ENCODE data around the gene DERL3.

Gene DERL3

GRCh38 chr22:23827351-23827995, 11.3 kb downstream of the DERL3 start:
- Histone ChIP-seq H3K36me3 (ENCODE audit: insufficient read depth, low read length) (peaks cover 63% of the 10 kb centered on the region), H3K4me1 (ENCODE audit: insufficient read depth, low read length) (no peaks in the 10 kb centered on the region), H3K4me3 (ENCODE audit: low read depth in 1 of 2, low read length in 2 of 2) (no peak overlapping the region), H3K27me3 (ENCODE audit: control insufficient read depth in 1 of 2, insufficient read depth in 2 of 2, low read length in 2 of 2) (no peaks in the 10 kb centered on the region), H3K27ac (ENCODE audit: low read depth, low read length) (no peak overlapping the region), H3K9ac (ENCODE audit: low read length) (no peak overlapping the region), H3K9me3 (ENCODE audit: low read length) (no peaks in the 10 kb centered on the region)

DNA sequence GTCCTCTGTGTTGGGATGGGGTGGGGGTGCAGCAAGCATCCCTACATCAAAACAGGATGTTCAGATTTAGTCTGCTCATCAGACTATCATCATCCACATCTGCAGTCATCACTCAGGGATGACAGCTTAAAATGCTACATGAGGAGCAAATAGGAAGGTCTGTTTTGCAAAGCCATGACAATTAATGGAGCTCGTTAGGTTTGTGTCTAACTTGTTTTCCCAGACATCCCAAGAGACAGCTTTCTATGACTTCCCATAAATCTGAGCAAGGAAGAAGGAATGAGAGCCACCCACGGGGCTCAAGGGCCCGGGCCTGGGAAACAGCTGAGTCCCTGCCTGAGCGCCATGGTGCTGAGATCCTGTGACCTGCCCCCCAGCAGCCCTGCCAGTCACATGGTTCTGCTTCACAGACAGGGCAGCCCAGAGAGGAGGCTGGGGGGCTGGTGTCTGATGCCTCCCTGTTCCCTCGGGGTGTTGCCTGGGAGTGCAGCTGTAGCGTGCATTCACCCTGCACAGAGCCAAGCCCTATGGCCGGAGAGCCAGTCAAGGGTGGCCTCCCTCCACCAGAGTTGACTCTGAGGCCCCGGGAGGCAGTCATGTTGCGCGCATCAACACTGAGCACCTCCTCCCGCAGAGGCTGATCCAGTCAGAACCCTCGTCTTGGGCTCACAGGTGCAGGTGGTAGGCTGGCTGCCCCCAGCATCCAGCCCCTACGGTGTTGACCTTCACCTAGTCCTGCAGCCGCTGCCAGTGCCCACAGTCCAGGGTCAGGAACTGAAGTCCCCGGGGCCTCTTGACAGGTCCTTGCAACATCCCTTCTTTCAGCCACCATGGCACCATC, 12.1 kb downstream of the DERL3 start:
- Histone ChIP-seq H3K9me3 (ENCODE audit: low read length) (no peaks in the 10 kb centered on the region), H3K9ac (ENCODE audit: low read length) (no peak overlapping the region), H3K4me3 (ENCODE audit: low read depth in 1 of 2, low read length in 2 of 2) (no peak overlapping the region), H3K36me3 (ENCODE audit: insufficient read depth, low read length) (peaks cover 65% of the 10 kb centered on the region), H3K4me1 (ENCODE audit: insufficient read depth, low read length) (no peaks in the 10 kb centered on the region), H3K27me3 (ENCODE audit: control insufficient read depth in 1 of 2, insufficient read depth in 2 of 2, low read length in 2 of 2) (no peaks in the 10 kb centered on the region), H3K27ac (ENCODE audit: low read depth, low read length) (no peak overlapping the region)

GRCh38 chr22:23825246-23825905, 13.4 kb downstream of the DERL3 start:
- H3K4me1 ChIP-seq (ENCODE audit: insufficient read depth, low read length): no peaks in the 10 kb centered on the region

DNA sequence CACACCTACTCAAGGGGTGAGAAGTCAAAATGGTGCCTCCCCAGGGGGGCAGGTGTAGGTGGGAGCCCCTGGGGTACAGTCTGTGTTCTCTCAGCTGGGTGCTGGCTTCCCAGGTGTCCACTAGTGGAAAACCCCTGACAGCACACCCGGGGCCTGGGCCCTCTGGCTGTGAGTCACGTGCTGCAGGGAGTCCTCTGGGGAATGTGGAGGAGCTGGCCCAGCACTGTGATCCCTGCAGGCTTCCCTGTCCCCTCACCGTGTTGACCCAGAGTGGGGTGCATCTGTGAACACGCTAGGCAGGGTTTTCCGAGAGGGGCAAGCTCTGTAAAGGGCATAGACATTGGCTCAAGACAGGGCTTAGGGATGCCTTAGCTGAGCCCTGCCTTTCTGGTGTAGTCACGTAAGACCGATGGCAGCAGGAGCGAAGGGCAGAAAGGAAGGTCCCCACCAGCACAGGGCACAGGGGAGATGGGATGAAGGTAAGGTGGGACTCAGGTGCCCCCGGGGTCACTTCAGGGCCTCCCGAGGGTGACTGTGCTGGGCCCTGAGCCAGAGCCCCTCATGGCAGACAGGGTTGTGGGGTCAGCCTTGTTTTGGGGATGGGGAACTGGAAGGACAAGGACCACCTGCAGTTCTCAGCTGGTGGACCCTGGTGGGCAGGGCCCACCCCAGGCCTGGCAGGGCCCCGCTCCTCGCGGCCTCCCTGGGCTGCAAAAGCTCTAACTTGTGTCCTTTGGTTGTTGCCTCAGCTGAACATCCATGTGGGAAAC, 14.1 kb downstream of the DERL3 start:
- Histone ChIP-seq H3K9ac (ENCODE audit: low read length) (no peak overlapping the region), H3K4me3 (ENCODE audit: low read depth in 1 of 2, low read length in 2 of 2) (no peak overlapping the region), H3K27me3 (ENCODE audit: control insufficient read depth in 1 of 2, insufficient read depth in 2 of 2, low read length in 2 of 2) (no peaks in the 10 kb centered on the region), H3K27ac (ENCODE audit: low read depth, low read length) (no peak overlapping the region), H3K36me3 (ENCODE audit: insufficient read depth, low read length) (peaks cover 79% of the 10 kb centered on the region), H3K9me3 (ENCODE audit: low read length) (no peaks in the 10 kb centered on the region), H3K4me1 (ENCODE audit: insufficient read depth, low read length) (no peaks in the 10 kb centered on the region)

More at GRCh38 chr22:23825246-23825905, 13.4 kb downstream of the DERL3 start:
- Histone ChIP-seq H3K36me3 (ENCODE audit: insufficient read depth, low read length) (peaks cover 75% of the 10 kb centered on the region), H3K9ac (ENCODE audit: low read length) (no peak overlapping the region), H3K27me3 (ENCODE audit: control insufficient read depth in 1 of 2, insufficient read depth in 2 of 2, low read length in 2 of 2) (no peaks in the 10 kb centered on the region), H3K9me3 (ENCODE audit: low read length) (no peaks in the 10 kb centered on the region), H3K27ac (ENCODE audit: low read depth, low read length) (no peak overlapping the region), H3K4me3 (ENCODE audit: low read depth in 1 of 2, low read length in 2 of 2) (no peak overlapping the region)

DNA sequence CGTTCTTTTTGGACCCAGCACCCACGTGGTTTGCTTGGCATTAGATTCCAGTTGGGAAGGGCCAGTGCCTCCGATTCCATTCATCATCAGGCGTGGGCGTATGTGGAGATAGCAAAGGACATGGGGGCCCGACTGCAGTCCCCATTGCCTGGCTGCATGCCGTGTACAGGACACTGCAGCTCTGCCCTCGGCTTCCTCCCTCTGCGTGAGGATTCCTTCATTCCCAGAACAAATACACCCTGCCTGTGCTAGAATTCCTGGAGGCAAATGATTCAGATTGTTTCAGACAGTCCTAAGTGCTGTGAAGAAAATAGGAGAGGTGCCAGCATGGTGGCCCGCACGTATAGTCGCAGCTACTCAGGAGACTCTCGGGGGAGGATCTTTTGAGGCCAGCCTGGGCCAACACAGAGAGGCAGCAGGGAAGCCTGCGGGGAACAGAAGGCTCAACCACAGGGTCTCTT, 15.4 kb downstream of the DERL3 start:
- Histone ChIP-seq H3K9ac (ENCODE audit: low read length) (no peak overlapping the region), H3K9me3 (ENCODE audit: low read length) (no peaks in the 10 kb centered on the region), H3K4me3 (ENCODE audit: low read depth in 1 of 2, low read length in 2 of 2) (no peak overlapping the region), H3K27ac (ENCODE audit: low read depth, low read length) (no peak overlapping the region), H3K36me3 (ENCODE audit: insufficient read depth, low read length) (peaks cover 86% of the 10 kb centered on the region), H3K4me1 (ENCODE audit: insufficient read depth, low read length) (no peaks in the 10 kb centered on the region), H3K27me3 (ENCODE audit: control insufficient read depth in 1 of 2, insufficient read depth in 2 of 2, low read length in 2 of 2) (no peaks in the 10 kb centered on the region)

- Histone ChIP-seq H3K4me3 (ENCODE audit: low read depth in 1 of 2, low read length in 2 of 2) (no peak overlapping the region), H3K27me3 (ENCODE audit: control insufficient read depth in 1 of 2, insufficient read depth in 2 of 2, low read length in 2 of 2) (no peaks in the 10 kb centered on the region), H3K9ac (ENCODE audit: low read length) (no peak overlapping the region), H3K36me3 (ENCODE audit: insufficient read depth, low read length) (peaks cover 87% of the 10 kb centered on the region), H3K4me1 (ENCODE audit: insufficient read depth, low read length) (no peaks in the 10 kb centered on the region), H3K9me3 (ENCODE audit: low read length) (no peaks in the 10 kb centered on the region), H3K27ac (ENCODE audit: low read depth, low read length) (no peak overlapping the region)
These were observed 16.6 kb downstream of the DERL3 start for GRCh38 chr22:23822101-23822671.

DNA sequence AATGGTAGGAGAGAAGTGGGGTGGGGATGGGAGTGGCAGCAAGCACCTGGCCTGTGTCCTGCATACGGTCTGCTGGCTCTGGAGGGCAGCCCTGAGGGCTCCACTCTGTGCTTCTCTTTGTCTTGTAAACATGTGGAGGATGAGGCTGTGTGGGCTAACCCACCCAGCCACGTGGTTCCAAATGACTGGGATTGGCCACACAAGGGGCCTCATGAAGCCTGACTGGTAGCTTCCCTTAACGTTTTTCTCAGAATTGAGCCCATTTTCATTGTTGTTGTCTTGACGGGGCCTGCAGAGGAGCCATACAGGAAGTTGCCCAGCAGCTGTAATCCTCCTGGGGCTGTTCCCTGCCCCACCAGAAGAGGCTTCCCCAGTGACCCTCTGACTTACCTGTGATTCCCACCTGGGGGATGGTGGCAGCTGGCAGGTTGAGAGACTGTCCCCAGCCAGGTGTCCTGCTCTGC, 18.0 kb downstream of the DERL3 start:
- no peak overlapping the region for H3K9ac ChIP-seq (ENCODE audit: low read length)
- no peaks in the 10 kb centered on the region for H3K9me3 ChIP-seq (ENCODE audit: low read length)
- no peaks in the 10 kb centered on the region for H3K4me1 ChIP-seq (ENCODE audit: insufficient read depth, low read length)
- H3K27ac ChIP-seq (ENCODE audit: low read depth, low read length): no peak overlapping the region
- no peaks in the 10 kb centered on the region for H3K27me3 ChIP-seq (ENCODE audit: control insufficient read depth in 1 of 2, insufficient read depth in 2 of 2, low read length in 2 of 2)
- H3K4me3 ChIP-seq (ENCODE audit: low read depth in 1 of 2, low read length in 2 of 2): no peak overlapping the region
- H3K36me3 ChIP-seq (ENCODE audit: insufficient read depth, low read length): peaks cover 85% of the 10 kb centered on the region

DNA sequence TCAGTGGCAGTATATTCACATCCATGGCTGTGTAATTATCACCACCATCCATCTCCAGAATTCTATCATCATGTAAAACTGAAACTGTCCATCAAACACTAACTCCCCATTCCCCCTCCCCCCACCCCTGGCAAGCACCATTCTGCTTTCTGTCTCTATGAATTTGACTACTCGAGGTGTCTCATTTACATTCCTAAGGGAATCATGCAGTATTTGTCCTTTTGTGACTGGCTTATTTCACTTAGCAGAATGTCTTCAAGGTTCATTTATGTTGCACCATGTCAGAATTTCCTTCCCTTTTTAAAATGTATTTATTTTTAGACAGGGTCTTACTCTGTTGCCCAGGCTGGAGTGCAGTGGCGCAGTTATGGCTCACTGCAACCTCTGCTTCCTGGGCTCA, 20.3 kb downstream of the DERL3 start:
- Histone ChIP-seq H3K4me1 (ENCODE audit: insufficient read depth, low read length) (no peaks in the 10 kb centered on the region), H3K9me3 (ENCODE audit: low read length) (no peaks in the 10 kb centered on the region), H3K27me3 (ENCODE audit: control insufficient read depth in 1 of 2, insufficient read depth in 2 of 2, low read length in 2 of 2) (no peaks in the 10 kb centered on the region), H3K9ac (ENCODE audit: low read length) (no peak overlapping the region), H3K36me3 (ENCODE audit: insufficient read depth, low read length) (peaks cover 63% of the 10 kb centered on the region), H3K27ac (ENCODE audit: low read depth, low read length) (no peak overlapping the region), H3K4me3 (ENCODE audit: low read depth in 1 of 2, low read length in 2 of 2) (no peak overlapping the region)

- H3K36me3 ChIP-seq (ENCODE audit: insufficient read depth, low read length): peaks cover 50% of the 10 kb centered on the region
- no peaks in the 10 kb centered on the region for H3K4me1 ChIP-seq (ENCODE audit: insufficient read depth, low read length)
- H3K27me3 ChIP-seq (ENCODE audit: control insufficient read depth in 1 of 2, insufficient read depth in 2 of 2, low read length in 2 of 2): no peaks in the 10 kb centered on the region
- H3K4me3 ChIP-seq (ENCODE audit: low read depth in 1 of 2, low read length in 2 of 2): no peak overlapping the region
- no peak overlapping the region for H3K27ac ChIP-seq (ENCODE audit: low read depth, low read length)
- H3K9ac ChIP-seq (ENCODE audit: low read length): no peak overlapping the region
- no peaks in the 10 kb centered on the region for H3K9me3 ChIP-seq (ENCODE audit: low read length)
These were observed 21.7 kb downstream of the DERL3 start for GRCh38 chr22:23817146-23817545.

- Histone ChIP-seq H3K27ac (ENCODE audit: low read depth, low read length) (no peak overlapping the region), H3K36me3 (ENCODE audit: insufficient read depth, low read length) (peaks cover 51% of the 10 kb centered on the region), H3K4me1 (ENCODE audit: insufficient read depth, low read length) (no peaks in the 10 kb centered on the region), H3K27me3 (ENCODE audit: control insufficient read depth in 1 of 2, insufficient read depth in 2 of 2, low read length in 2 of 2) (no peaks in the 10 kb centered on the region), H3K4me3 (ENCODE audit: low read depth in 1 of 2, low read length in 2 of 2) (no peak overlapping the region), H3K9ac (ENCODE audit: low read length) (no peak overlapping the region), H3K9me3 (ENCODE audit: low read length) (no peaks in the 10 kb centered on the region)
These were observed 22.4 kb downstream of the DERL3 start for GRCh38 chr22:23816156-23816976.

Measured in muscle layer of colon (tissue), 2 donors.